ENCODE data around the gene TPK1. TPM values are rescaled to one million over a fixed set of nuclear protein-coding genes. Genes with fewer than 3 reads are reported as not detected.
"Not testable (repeated sequence)": the region's sequence is repeated elsewhere in the genome, so short reads cannot be mapped to it uniquely, and the experiment has no call there.

TPK1 gene
- total RNA-seq, 1 donor from 2014 or later: 0.77 TPM

DNA sequence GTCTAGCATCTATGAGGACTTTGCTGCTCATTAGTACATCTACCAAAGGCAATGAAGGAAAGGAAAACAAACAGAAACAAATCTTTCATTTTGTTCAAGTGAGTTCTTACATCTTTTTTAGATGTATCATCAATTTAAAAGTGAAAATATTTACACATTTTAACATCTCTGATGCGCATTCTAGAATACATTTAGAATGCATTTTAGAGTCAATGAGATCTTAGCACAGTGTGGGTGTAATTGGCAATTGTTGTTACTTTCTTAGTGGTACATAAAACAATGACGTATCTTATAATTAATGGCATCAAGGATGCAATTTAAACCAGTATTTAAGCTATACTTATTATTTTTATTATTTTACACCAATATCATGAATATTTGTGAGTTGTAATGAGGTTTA, 51.4 kb downstream of the TPK1 start:
- Mint-ChIP-seq H3K9me3 (ENCODE audit: unreplicated experiment) (no peaks in the 10 kb centered on the region), H3K27ac (ENCODE audit: unreplicated experiment) (no peak overlapping the region), H3K4me1 (ENCODE audit: unreplicated experiment) (no peaks in the 10 kb centered on the region), H3K4me3 (ENCODE audit: unreplicated experiment) (no peak overlapping the region), H3K36me3 (ENCODE audit: low read depth, unreplicated experiment) (no peaks in the 10 kb centered on the region), H3K27me3 (ENCODE audit: unreplicated experiment) (peaks cover 2% of the 10 kb centered on the region)
- DNase-seq (ENCODE audit: low spot score): no peak
- TF ChIP-seq, protein P1, sequence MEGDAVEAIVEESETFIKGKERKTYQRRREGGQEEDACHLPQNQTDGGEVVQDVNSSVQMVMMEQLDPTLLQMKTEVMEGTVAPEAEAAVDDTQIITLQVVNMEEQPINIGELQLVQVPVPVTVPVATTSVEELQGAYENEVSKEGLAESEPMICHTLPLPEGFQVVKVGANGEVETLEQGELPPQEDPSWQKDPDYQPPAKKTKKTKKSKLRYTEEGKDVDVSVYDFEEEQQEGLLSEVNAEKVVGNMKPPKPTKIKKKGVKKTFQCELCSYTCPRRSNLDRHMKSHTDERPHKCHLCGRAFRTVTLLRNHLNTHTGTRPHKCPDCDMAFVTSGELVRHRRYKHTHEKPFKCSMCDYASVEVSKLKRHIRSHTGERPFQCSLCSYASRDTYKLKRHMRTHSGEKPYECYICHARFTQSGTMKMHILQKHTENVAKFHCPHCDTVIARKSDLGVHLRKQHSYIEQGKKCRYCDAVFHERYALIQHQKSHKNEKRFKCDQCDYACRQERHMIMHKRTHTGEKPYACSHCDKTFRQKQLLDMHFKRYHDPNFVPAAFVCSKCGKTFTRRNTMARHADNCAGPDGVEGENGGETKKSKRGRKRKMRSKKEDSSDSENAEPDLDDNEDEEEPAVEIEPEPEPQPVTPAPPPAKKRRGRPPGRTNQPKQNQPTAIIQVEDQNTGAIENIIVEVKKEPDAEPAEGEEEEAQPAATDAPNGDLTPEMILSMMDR (IDR thresholded peaks at IDR 0.05; ENCODE audit: unreplicated experiment): no peak

- Mint-ChIP-seq H3K4me1 (ENCODE audit: unreplicated experiment) (no peaks in the 10 kb centered on the region), H3K27ac (ENCODE audit: unreplicated experiment) (no peak overlapping the region), H3K27me3 (ENCODE audit: unreplicated experiment) (peaks cover 2% of the 10 kb centered on the region), H3K36me3 (ENCODE audit: low read depth, unreplicated experiment) (no peaks in the 10 kb centered on the region), H3K9me3 (ENCODE audit: unreplicated experiment) (no peaks in the 10 kb centered on the region), H3K4me3 (ENCODE audit: unreplicated experiment) (no peak overlapping the region)
- no peak for DNase-seq (ENCODE audit: low spot score)
- TF ChIP-seq, protein P1 (IDR thresholded peaks at IDR 0.05; ENCODE audit: unreplicated experiment): no peak
Observed at GRCh38 chr7:144782883-144783282, 53.0 kb downstream of the TPK1 start.

GRCh38 chr7:144780071-144780608, 55.7 kb downstream of the TPK1 start:
- Mint-ChIP-seq H3K9me3 (ENCODE audit: unreplicated experiment) (no peaks in the 10 kb centered on the region), H3K4me1 (ENCODE audit: unreplicated experiment) (no peaks in the 10 kb centered on the region), H3K27ac (ENCODE audit: unreplicated experiment) (no peak overlapping the region), H3K27me3 (ENCODE audit: unreplicated experiment) (peaks cover 2% of the 10 kb centered on the region), H3K4me3 (ENCODE audit: unreplicated experiment) (no peak overlapping the region), H3K36me3 (ENCODE audit: low read depth, unreplicated experiment) (no peaks in the 10 kb centered on the region)
- no peak for DNase-seq (ENCODE audit: low spot score)
- TF ChIP-seq, protein P1 (IDR thresholded peaks at IDR 0.05; ENCODE audit: unreplicated experiment): no peak

- not testable (repeated sequence) for DNase-seq (ENCODE audit: low spot score); H3K36me3 Mint-ChIP-seq (ENCODE audit: low read depth, unreplicated experiment); H3K27ac Mint-ChIP-seq (ENCODE audit: unreplicated experiment); H3K4me3 Mint-ChIP-seq (ENCODE audit: unreplicated experiment); H3K9me3 Mint-ChIP-seq (ENCODE audit: unreplicated experiment); H3K4me1 Mint-ChIP-seq (ENCODE audit: unreplicated experiment); H3K27me3 Mint-ChIP-seq (ENCODE audit: unreplicated experiment)
Observed at GRCh38 chr7:144777889-144778288, 58.0 kb downstream of the TPK1 start.

- TF ChIP-seq, protein P1 (IDR thresholded peaks at IDR 0.05; ENCODE audit: unreplicated experiment): no peak
- H3K4me3 Mint-ChIP-seq (ENCODE audit: unreplicated experiment): no peak overlapping the region
- no peaks in the 10 kb centered on the region for H3K4me1 Mint-ChIP-seq (ENCODE audit: unreplicated experiment)
- no peak overlapping the region for H3K27ac Mint-ChIP-seq (ENCODE audit: unreplicated experiment)
- H3K36me3 Mint-ChIP-seq (ENCODE audit: low read depth, unreplicated experiment): no peaks in the 10 kb centered on the region
- H3K9me3 Mint-ChIP-seq (ENCODE audit: unreplicated experiment): no peaks in the 10 kb centered on the region
- no peaks in the 10 kb centered on the region for H3K27me3 Mint-ChIP-seq (ENCODE audit: unreplicated experiment)
- DNase-seq (ENCODE audit: low spot score): no peak
Observed at GRCh38 chr7:144777005-144777839, 58.6 kb downstream of the TPK1 start.
